ENCODE data around the gene FOXB2. TPM values are rescaled to one million over a fixed set of nuclear protein-coding genes. Genes with fewer than 3 reads are reported as not detected.

FOXB2 gene
- total RNA-seq, 2 donors from 2014 or later, result not detected

DNA sequence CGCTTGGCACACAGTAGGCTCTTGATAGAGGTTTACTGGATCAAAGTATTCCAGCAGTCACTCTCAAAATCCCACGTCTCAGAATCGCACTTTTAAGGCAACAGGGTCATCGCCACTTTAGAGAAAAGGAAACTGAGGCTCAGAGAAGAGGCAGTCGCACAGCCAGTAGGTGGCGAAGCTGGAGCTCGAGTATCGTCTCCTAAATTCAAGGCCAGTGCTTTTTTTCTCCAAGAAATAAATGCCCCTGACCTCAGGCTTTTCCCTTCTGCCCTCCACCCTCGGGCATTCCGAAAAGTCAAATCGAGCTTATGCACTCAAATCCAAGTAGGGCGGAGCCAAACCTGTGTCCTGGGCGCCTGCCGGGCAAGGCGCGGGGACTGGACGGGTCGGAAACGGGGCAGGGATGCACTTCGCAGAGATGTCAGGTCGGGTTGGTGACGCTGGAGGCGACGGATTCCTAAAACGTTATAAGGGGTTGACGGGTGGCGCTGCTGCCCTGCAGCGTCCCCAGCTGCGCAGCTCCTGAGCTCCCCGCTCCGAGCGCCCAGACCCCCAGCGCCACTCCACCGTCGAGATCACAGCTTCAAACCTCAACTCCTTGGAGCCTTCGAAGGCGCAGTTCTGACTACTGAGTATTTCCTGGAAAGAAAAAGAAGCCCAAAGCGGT is 4.7 kb upstream of the FOXB2 start:
- Mint-ChIP-seq H3K27me3 (ENCODE audit: insufficient read depth) (peaks cover 100% of the 10 kb centered on the region), H3K9me3 (no peaks in the 10 kb centered on the region), H3K4me3 (peak overlapping the region; percentile 46), H3K27ac (no peak overlapping the region), H3K36me3 (ENCODE audit: low read depth) (no peaks in the 10 kb centered on the region), H3K4me1 (peaks cover 32% of the 10 kb centered on the region)
- Histone ChIP-seq H3K27me3 (ENCODE audit: control insufficient read depth, insufficient read depth, low read length, poor library complexity, severe bottlenecking) (peaks cover 100% of the 10 kb centered on the region), H3K36me3 (ENCODE audit: control insufficient read depth, insufficient read depth, low read length) (no peaks in the 10 kb centered on the region), H3K27ac (ENCODE audit: low read depth, low read length) (no peak overlapping the region), H3K9me3 (ENCODE audit: control insufficient read depth, low read length) (no peaks in the 10 kb centered on the region), H3K4me3 (ENCODE audit: low read length) (no peak overlapping the region), H3K9ac (ENCODE audit: extremely low read depth, low read length, poor library complexity, severe bottlenecking) (no peak overlapping the region), H3K4me1 (ENCODE audit: control insufficient read depth, insufficient read depth, low read length) (peaks cover 16% of the 10 kb centered on the region)
- 1 to 4% methylated on average over 21 to 38 of the region's 38 CpGs for WGBS, 2 experiments (ENCODE audit: insufficient coverage in 1 of 2, insufficient read length in 1 of 2)
- TF ChIP-seq, protein P1, sequence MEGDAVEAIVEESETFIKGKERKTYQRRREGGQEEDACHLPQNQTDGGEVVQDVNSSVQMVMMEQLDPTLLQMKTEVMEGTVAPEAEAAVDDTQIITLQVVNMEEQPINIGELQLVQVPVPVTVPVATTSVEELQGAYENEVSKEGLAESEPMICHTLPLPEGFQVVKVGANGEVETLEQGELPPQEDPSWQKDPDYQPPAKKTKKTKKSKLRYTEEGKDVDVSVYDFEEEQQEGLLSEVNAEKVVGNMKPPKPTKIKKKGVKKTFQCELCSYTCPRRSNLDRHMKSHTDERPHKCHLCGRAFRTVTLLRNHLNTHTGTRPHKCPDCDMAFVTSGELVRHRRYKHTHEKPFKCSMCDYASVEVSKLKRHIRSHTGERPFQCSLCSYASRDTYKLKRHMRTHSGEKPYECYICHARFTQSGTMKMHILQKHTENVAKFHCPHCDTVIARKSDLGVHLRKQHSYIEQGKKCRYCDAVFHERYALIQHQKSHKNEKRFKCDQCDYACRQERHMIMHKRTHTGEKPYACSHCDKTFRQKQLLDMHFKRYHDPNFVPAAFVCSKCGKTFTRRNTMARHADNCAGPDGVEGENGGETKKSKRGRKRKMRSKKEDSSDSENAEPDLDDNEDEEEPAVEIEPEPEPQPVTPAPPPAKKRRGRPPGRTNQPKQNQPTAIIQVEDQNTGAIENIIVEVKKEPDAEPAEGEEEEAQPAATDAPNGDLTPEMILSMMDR (conservative IDR thresholded peaks at IDR 0.05), result peak; percentile 73
- peak; percentile 81 for DNase-seq

DNA sequence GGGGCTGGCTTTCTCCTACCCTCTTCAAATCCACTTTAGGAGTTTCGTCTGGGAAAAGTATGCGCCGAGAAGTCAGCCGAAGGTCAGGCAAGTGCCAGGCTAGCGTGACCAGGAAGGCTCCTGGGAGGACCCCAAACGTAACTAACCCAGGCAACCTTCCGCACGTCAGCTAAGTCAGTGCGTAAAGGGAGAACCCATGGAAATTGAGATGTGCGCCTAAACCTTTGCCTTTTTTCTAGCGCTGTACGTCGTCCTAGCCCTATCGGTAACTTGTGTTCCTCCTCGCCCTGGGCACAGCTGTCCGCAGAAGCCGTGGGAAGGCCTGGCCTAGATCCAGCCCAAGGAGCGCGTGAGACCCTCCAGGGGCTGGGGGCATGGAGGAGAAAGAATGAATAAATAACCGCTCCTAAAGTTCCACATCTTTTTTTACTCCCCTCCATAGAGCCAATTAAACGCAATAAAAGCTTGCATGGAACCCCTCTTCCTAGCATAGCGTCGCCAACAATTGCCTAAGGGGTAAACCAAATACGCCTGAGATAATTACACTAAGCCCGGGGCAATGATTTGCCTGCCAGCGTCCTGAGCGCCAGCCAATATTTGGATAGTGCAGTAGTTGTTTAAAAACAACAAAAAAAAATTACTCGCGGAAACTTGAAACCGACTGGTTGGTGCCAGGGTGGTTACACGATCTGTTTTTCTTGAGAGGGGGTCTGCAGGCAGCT is 4.0 kb upstream of the FOXB2 start:
- Mint-ChIP-seq H3K27ac (no peak overlapping the region), H3K36me3 (ENCODE audit: low read depth) (no peaks in the 10 kb centered on the region), H3K4me1 (peaks cover 32% of the 10 kb centered on the region), H3K4me3 (peak overlapping the region; percentile 46), H3K9me3 (no peaks in the 10 kb centered on the region), H3K27me3 (ENCODE audit: insufficient read depth) (peaks cover 100% of the 10 kb centered on the region)
- H3K4me3 ChIP-seq (ENCODE audit: low read length), result peak overlapping the region; percentile 74
- H3K27ac ChIP-seq (ENCODE audit: low read depth, low read length), result no peak overlapping the region
- H3K27me3 ChIP-seq (ENCODE audit: control insufficient read depth, insufficient read depth, low read length, poor library complexity, severe bottlenecking), result peaks cover 99% of the 10 kb centered on the region
- TF ChIP-seq, protein P1 (conservative IDR thresholded peaks at IDR 0.05), result no peak
- H3K9me3 ChIP-seq (ENCODE audit: control insufficient read depth, low read length), result no peaks in the 10 kb centered on the region
- no peak overlapping the region for H3K9ac ChIP-seq (ENCODE audit: extremely low read depth, low read length, poor library complexity, severe bottlenecking)
- peak; percentile 67 for DNase-seq
- 8 to 10% methylated on average over 22 to 31 of the region's 31 CpGs for WGBS, 2 experiments (ENCODE audit: insufficient coverage in 1 of 2, insufficient read length in 1 of 2)
- H3K4me1 ChIP-seq (ENCODE audit: control insufficient read depth, insufficient read depth, low read length), result peaks cover 16% of the 10 kb centered on the region
- H3K36me3 ChIP-seq (ENCODE audit: control insufficient read depth, insufficient read depth, low read length), result no peaks in the 10 kb centered on the region

DNA sequence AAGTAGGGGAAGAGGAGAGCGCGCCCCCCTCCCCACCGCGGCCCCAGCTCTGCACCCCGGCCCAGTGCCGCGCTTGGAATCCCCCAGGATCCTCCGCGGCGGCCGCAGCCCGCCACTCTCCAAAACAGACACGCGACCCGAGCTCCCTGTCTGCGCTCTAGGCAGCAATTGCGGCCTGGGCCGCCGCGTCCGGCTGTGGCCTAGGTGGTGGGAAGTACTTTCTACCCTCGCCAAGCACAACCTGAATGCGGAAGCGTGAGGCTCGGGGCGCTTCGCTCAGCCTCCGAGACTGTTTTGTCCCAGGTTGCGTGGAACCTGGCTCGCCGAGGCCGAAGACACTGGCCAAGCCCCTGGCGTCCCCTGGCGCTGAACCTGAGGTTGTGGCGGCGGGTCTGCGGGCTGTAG is 3.3 kb upstream of the FOXB2 start:
- 1% methylated on average over 23 to 37 of the region's 37 CpGs for WGBS, 2 experiments (ENCODE audit: insufficient coverage in 1 of 2, insufficient read length in 1 of 2)
- H3K36me3 Mint-ChIP-seq (ENCODE audit: low read depth), result no peaks in the 10 kb centered on the region
- Histone ChIP-seq H3K27ac (ENCODE audit: low read depth, low read length) (no peak overlapping the region), H3K36me3 (ENCODE audit: control insufficient read depth, insufficient read depth, low read length) (no peaks in the 10 kb centered on the region), H3K4me1 (ENCODE audit: control insufficient read depth, insufficient read depth, low read length) (peaks cover 16% of the 10 kb centered on the region), H3K9ac (ENCODE audit: extremely low read depth, low read length, poor library complexity, severe bottlenecking) (no peak overlapping the region), H3K9me3 (ENCODE audit: control insufficient read depth, low read length) (no peaks in the 10 kb centered on the region), H3K27me3 (ENCODE audit: control insufficient read depth, insufficient read depth, low read length, poor library complexity, severe bottlenecking) (peaks cover 99% of the 10 kb centered on the region), H3K4me3 (ENCODE audit: low read length) (peak overlapping the region; percentile 74)
- H3K4me1 Mint-ChIP-seq, result peaks cover 32% of the 10 kb centered on the region
- H3K4me3 Mint-ChIP-seq, result peak overlapping the region; percentile 46
- no peaks in the 10 kb centered on the region for H3K9me3 Mint-ChIP-seq
- H3K27me3 Mint-ChIP-seq (ENCODE audit: insufficient read depth), result peaks cover 100% of the 10 kb centered on the region
- TF ChIP-seq, protein P1 (conservative IDR thresholded peaks at IDR 0.05), result peak; percentile 39
- DNase-seq, result no peak
- H3K27ac Mint-ChIP-seq, result no peak overlapping the region

All from endodermal cell (in vitro differentiated cells).